ENCODE results near the gene MAPK11.
A peak's percentile ranks its signal among the peaks of the same experiment; 100 is the strongest.

MAPK11 gene

DNA sequence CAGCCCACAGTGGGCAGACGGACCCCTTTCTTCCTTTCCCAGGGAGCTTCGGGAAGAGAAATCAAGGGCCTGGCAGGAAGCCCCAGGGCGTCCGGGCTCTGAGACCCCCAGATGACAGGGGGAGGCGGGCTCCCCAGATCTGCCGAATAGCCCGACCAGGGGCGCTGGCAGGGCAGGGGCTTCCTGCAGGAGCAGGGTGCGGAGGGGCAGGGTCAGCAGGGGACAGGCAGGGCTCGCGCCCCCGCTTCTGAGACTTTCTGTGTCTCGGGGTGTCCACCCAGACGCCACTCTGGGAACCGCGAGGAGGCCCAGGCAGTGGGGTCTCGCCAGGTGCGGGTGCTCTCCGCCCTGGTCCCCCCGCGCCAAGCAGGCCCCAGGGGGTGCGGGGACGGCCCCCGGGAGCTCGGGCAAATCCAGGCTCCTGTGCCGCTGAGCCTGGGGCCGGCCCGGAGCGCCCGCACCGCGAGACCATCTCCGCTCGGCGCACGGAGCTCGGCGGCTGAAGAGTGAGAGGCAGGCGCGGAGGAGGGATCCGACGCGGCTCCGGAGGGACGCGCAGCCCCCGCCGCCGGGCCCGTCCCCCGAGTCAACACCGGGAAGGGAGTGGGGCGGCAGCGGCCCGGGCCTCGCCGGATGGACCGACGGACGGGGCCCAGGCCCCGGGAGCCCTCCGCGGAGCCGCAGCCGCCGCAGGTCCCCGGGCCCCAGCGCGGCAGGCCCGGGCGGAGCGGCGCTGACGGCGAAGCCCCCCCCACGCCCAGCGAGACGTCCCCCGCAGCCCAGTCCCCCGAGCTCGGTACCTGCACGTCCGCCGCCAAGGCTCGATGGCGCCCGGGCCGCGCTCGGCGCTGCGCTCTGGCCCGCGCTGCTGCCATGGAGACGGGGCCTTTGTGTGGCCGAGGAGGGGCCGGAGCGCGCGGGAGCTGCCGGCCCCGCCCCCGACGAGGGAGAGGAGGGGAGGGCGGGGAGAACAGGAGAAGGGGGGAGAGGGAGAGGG is 36.9 kb upstream of the MAPK11 start, which contains the start of gene PLXNB2:
TSS of gene PLXNB2 (minus strand) at position 894 of the 997 bp plus-strand sequence. CDS start 17,062 bp downstream, outside the sequence.
- peak; percentile 74 for FAIRE-seq
- no peak for TF ChIP-seq POLR2AphosphoS5 (IDR thresholded peaks at IDR 0.05; ENCODE audit: low read depth, low read length)
- peak; percentile 41; the same call in 1 of the 2 replicates for TF ChIP-seq TAF1 (IDR thresholded peaks at IDR 0.05; ENCODE audit: borderline replicate concordance, low read depth, low read length)
- TF ChIP-seq POLR2A (IDR thresholded peaks at IDR 0.05; ENCODE audit: low read depth, low read length): peak; percentile 46; the same call in 1 of the 2 replicates

GRCh38 chr22:50305923-50306566 is 35.9 kb upstream of the MAPK11 start:
- FAIRE-seq (peak; percentile 95), DNase-seq (ENCODE audit: insufficient read length) (peak; percentile 80)
- TF ChIP-seq TAF1 (IDR thresholded peaks at IDR 0.05; ENCODE audit: borderline replicate concordance, low read depth, low read length) (no peak), POLR2A (IDR thresholded peaks at IDR 0.05; ENCODE audit: low read depth, low read length) (peak; percentile 46; the same call in 1 of the 2 replicates), POLR2AphosphoS5 (IDR thresholded peaks at IDR 0.05; ENCODE audit: low read depth, low read length) (peak; percentile 40; the same call in 1 of the 2 replicates)

More for the DNA sequence above, 36.9 kb upstream of the MAPK11 start, which contains the start of gene PLXNB2:
- DNase-seq (ENCODE audit: insufficient read length): peak; percentile 86

DNA sequence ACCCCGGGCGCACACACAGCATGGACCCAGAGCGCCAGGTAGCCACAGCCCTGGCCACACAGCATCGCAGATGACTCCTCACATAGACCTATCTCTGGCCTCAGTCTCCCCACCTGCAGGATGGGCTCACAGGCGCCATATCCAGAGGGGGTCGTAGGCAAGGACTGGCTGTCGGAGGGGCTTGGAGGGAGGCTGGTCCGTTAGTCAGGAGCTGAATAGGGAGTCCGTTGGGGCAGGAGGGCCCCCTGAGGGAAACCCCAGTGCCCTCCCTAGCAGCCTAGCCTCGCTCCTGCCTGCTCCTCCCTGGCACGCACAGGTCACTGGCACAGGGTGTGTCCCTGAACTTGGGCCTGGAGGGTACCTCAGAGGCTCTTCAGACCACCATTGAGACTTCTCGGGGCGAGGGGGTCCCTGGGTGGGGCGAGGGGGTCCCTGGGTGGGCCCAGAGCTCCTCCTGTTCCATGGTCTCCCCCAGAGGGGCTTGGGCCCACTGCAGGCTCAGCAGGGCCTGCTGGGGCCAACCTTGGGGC is 35.3 kb upstream of the MAPK11 start:
- FAIRE-seq: no peak
- TF ChIP-seq POLR2AphosphoS5 (IDR thresholded peaks at IDR 0.05; ENCODE audit: low read depth, low read length) (no peak), TAF1 (IDR thresholded peaks at IDR 0.05; ENCODE audit: borderline replicate concordance, low read depth, low read length) (no peak), POLR2A (IDR thresholded peaks at IDR 0.05; ENCODE audit: low read depth, low read length) (no peak)
- DNase-seq (ENCODE audit: insufficient read length): peak; percentile 39

DNA sequence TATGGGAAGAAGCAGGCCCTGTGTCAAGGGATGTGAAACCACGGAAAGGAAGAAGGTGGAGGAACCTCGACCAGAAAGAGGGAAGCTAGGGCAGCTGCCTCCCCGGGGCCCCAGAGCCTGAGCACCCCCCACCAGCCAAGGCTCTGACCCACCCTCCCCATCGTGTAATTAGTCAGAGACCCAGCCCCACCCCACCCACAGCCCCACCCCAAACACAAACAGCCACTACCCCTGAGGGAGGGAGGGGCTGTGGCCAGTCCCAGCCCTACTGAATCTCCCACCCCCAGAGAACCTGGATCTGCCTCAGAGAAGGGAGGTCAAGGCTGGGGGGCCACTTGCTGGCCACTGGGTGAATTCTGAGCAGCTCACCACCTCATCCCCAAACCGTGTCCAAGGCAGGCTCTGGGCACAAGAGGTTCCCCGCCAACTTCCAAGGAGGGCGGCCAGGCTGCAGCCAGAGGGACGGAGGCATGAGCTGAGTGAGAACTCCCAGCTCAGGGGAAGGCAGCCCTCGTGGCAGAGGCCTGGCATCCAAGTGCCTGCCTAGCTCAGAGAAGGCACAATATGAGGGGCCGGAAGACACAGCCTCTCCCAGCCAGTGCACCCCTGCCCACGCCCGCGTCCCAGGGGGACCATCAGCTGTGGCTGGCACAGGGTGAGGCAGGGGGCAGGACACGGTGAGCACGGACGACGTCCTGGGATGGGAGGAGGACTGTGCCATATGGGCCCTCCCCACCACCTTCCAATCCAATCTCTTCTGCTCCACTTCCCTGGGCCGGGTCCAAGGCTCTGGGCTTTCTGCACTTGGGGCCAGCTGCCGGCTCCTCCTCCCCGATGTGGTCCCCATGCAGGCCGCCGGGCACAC is 34.6 kb upstream of the MAPK11 start:
- no peak for DNase-seq (ENCODE audit: insufficient read length)
- no peak for TF ChIP-seq TAF1 (IDR thresholded peaks at IDR 0.05; ENCODE audit: borderline replicate concordance, low read depth, low read length)
- peak; percentile 10; the same call in 1 of the 2 replicates for TF ChIP-seq POLR2A (IDR thresholded peaks at IDR 0.05; ENCODE audit: low read depth, low read length)
- FAIRE-seq: peak; percentile 58

DNA sequence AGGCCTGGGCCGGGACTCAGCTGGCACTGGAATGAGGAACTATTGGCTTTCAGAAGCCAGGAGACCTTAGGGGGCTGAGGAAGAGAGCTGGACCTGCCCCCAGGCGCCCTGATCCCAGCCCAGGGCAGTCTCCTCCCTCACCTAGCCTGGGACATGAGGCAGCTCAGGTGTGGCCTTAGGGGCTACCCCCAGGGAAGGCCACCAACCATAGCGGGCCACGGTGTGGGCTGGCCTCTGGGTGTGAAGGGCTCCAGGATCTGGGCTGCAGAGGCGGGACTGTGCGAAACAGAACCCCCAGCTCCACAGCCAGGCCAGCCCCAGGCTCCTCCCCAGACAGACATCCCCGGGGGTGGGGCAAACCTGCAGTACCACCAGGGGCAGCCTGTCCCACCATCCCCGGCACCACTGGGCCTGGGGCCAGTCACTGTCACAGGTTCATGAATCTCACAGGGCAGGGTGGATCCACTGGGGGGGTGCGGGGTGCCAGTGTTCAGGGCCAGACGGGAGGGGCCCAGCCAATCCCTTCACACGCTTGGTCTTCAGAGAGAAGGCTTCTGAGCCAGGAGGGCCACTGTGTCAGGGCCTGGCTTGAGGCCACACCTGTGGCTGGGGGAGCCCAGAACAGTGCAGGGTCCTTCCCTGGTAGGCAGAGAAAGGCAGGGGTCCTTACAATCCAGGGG is 33.8 kb upstream of the MAPK11 start:
- peak; percentile 80 for FAIRE-seq
- DNase-seq (ENCODE audit: insufficient read length): peak; percentile 51
- TF ChIP-seq TAF1 (IDR thresholded peaks at IDR 0.05; ENCODE audit: borderline replicate concordance, low read depth, low read length) (no peak), POLR2A (IDR thresholded peaks at IDR 0.05; ENCODE audit: low read depth, low read length) (no peak), POLR2AphosphoS5 (IDR thresholded peaks at IDR 0.05; ENCODE audit: low read depth, low read length) (no peak)

DNA sequence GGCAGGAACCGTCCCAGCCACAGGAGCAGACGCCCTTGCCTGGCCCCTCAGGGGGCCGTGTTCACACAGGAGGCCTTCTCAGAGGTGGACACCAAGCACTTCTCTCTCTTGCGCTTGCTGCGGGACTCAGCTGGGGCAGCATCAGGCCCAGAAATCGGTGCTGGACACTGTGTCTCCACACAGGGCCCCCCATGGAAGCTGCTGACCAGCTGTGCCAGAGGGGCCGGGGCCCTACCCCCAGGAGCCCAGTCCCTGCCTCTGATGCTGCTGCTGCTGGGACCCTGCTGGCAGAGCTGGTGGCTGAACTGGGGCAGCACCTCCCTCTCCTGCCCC is 33.3 kb upstream of the MAPK11 start:
- TF ChIP-seq TAF1 (IDR thresholded peaks at IDR 0.05; ENCODE audit: borderline replicate concordance, low read depth, low read length) (no peak), POLR2A (IDR thresholded peaks at IDR 0.05; ENCODE audit: low read depth, low read length) (no peak), POLR2AphosphoS5 (IDR thresholded peaks at IDR 0.05; ENCODE audit: low read depth, low read length) (no peak)
- no peak for DNase-seq (ENCODE audit: insufficient read length)
- no peak for FAIRE-seq

GRCh38 chr22:50302564-50302963 is 32.4 kb upstream of the MAPK11 start:
- TF ChIP-seq POLR2A (IDR thresholded peaks at IDR 0.05; ENCODE audit: low read depth, low read length) (no peak), POLR2AphosphoS5 (IDR thresholded peaks at IDR 0.05; ENCODE audit: low read depth, low read length) (no peak), TAF1 (IDR thresholded peaks at IDR 0.05; ENCODE audit: borderline replicate concordance, low read depth, low read length) (no peak)
- no peak for DNase-seq (ENCODE audit: insufficient read length)
- no peak for FAIRE-seq

GRCh38 chr22:50302041-50302541 is 31.9 kb upstream of the MAPK11 start:
- DNase-seq (ENCODE audit: insufficient read length): no peak
- peak; percentile 48 for FAIRE-seq
- TF ChIP-seq POLR2A (IDR thresholded peaks at IDR 0.05; ENCODE audit: low read depth, low read length) (no peak), TAF1 (IDR thresholded peaks at IDR 0.05; ENCODE audit: borderline replicate concordance, low read depth, low read length) (no peak), POLR2AphosphoS5 (IDR thresholded peaks at IDR 0.05; ENCODE audit: low read depth, low read length) (no peak)

DNA sequence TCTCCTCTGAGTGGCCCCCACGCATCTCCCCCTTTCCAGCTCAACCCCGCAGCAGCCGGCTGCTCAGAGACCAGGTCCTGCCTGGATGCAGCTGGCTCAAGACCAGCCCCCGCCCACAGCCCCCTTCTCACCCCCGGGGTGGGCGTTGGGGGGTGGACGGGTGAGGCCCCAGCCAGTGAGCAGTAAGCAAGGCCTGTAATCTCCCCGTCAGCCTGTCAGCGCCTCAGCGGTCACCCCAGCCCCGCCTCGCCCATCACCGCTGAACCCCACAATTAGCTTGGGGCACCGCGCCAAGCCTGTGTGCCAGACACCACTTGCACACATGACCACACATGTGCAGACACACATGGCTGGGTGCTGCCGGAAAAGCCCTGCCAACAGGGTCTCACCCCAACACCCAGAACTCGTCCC is 31.4 kb upstream of the MAPK11 start:
- TF ChIP-seq TAF1 (IDR thresholded peaks at IDR 0.05; ENCODE audit: borderline replicate concordance, low read depth, low read length): no peak
- TF ChIP-seq POLR2A (IDR thresholded peaks at IDR 0.05; ENCODE audit: low read depth, low read length): no peak
- TF ChIP-seq POLR2AphosphoS5 (IDR thresholded peaks at IDR 0.05; ENCODE audit: low read depth, low read length): no peak
- FAIRE-seq (no peak), DNase-seq (ENCODE audit: insufficient read length) (no peak)
